CD4-positive, alpha-beta T cell treated with Interferon gamma for 1 hour (primary cell): ENCODE results near the gene PDE8B.

ENCODE experiments used
- DNase-seq: peaks from one replicate; pipeline ENCODE4 v3.0.0-alpha.2; 2020

PDE8B gene, protein sequence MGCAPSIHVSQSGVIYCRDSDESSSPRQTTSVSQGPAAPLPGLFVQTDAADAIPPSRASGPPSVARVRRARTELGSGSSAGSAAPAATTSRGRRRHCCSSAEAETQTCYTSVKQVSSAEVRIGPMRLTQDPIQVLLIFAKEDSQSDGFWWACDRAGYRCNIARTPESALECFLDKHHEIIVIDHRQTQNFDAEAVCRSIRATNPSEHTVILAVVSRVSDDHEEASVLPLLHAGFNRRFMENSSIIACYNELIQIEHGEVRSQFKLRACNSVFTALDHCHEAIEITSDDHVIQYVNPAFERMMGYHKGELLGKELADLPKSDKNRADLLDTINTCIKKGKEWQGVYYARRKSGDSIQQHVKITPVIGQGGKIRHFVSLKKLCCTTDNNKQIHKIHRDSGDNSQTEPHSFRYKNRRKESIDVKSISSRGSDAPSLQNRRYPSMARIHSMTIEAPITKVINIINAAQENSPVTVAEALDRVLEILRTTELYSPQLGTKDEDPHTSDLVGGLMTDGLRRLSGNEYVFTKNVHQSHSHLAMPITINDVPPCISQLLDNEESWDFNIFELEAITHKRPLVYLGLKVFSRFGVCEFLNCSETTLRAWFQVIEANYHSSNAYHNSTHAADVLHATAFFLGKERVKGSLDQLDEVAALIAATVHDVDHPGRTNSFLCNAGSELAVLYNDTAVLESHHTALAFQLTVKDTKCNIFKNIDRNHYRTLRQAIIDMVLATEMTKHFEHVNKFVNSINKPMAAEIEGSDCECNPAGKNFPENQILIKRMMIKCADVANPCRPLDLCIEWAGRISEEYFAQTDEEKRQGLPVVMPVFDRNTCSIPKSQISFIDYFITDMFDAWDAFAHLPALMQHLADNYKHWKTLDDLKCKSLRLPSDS

DNA sequence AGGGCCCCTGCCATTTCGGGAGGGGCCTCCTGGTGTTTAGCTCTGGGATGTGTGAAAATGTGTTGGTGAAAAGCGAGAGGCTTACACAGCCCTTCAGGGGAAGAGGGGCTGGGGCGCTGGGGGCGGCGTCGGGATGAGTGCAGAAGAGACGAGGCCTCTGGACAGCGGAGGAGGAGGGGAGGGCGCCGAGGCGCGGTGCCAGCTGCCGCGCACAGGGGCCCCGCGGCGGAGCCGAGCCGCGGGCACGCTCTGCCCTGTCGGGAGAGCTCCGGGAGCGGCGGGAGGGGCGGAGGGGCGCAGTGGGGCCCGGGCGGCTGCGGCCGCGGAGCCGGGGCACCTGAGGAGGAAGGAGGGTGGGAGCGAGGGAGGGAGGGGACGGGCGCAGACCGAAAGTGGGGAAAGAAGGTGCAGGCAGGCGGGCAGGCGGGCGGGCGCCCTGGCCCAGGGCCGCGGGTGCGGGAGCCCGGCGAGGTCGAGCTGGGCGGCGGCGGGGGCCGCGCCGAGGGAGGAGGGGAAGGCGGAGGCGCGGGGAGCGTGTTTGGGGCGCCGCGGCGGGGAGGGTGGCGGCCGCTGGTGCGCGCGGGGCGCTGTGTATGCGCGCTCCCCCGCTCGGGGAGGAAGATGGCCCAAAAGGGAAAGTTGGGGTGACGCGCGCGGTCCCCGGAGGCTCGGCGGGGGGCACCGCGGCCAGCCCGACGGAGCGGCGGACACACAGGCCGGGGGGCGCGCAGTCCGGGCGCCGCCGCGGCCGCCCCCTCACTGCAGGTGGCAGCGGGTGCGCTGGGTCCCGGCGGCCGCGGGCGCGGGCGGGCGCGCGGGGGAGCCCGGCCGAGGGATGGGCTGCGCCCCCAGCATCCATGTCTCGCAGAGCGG, at the start of gene PDE8B:
PDE8B (plus strand) TSS at position 590 of the 873 bp plus-strand sequence; CDS start at position 836, 246 bp downstream.
- DNase-seq, result no peak

DNA sequence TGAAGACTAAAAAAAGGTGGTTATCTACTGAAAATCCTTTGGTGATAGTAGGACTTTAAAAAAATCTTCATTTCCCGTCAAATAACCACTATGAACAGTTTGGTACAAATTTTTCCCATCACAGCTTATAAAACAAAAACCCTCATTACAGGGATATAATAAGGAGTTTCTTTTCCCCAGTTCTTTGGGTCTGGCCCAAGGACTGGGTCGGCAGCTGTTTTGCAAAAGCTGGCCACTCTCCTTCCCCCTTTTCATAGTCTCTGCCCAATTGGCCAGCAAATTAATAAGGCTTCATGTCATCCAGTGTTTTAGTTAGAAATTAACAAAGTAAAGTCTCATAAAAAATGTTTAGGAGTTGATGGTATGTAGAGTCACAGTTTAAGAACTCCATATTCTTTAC, 47.0 kb upstream of the PDE8B start:
- DNase-seq, result no peak

DNA sequence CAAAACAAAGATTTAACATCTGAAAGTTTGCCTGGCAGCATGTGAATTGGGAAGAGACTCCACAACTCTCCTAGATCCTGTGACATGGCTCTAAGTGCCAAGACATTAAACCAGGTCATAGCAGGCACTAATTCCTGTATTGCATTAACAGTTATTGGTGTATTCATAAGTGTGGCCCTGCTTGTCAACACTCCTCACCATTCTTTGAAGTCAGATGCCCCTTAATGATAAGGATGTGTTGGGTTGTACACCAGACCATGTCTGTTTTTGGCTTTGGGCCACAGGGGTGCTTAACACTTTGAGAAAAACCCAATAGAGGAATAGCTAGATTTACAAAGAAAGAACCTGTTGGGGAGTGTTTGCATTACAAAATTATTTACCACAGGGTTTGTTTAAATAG, 43.4 kb upstream of the PDE8B start:
- DNase-seq, result no peak

DNA sequence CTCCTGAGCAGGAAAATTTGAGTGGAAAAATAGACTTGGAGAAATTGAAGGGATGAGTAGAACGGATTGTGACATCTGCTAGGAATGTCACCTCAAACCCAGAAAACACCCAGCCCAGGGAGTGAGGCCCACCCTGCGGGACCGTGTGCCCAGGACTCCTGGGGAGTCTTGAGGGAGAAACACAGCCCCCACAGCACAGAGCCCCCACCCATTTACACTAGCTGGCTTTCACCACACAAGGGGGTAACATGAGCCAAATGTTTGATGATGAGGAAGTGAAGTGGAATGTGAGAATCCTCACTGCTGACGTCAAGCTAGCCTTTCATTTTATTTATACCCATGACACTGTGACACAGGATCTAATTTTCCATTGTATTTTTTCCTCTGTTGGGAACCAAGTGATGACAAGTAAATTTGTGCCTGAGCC, 42.8 kb upstream of the PDE8B start:
- no peak for DNase-seq

DNA sequence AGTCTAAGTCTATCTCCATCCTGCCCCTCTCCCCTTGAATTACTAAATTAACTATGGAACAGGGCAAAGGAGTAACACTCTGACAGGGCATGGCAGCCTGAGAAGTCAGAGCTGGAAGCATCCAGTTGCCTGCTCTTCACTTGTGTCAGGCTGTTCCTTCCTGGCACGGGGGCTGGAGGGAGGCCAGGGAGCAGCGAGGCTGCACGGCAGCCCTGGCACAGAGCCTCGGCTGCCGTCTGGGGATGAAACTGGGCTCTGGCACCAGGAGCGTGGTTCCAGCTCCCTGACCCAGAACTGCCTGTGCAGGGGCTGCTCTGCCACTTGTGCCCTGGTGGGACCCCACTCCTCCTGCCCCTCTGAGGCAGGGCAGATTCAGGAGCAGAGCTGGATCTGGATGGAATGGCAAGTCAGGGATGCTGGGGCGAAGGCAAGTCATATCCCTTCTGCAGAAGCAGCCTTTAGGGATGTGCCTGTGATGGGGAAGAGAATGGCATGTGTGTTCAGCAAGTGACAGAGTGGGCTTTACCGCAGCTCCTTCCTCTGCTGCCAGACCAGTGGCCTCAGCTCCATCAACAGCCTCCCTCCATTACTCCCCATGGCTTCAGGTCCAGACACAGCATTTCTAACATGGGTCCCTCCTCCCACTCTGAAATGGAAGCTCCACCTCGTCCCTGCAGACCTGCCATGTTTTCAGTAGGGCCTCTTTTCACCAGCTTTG, 42.2 kb upstream of the PDE8B start:
- DNase-seq, result no peak

DNA sequence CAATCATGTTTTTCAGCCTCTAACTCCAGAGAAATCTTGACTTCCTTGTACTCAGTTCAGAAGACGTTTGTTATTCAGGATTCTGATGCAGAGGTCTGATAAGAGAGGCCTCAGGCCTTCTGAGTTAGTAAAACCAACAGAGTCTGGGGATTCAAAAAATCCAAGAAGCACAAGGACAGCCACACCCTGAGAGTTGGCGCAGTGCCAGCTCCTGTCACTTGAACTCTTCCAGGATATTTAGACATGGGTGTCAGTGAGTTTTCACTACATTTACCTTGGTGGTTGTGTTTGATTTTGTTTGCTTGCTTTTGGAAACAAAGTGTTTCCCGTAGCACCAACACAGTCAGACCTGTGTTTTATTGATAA, 41.6 kb upstream of the PDE8B start:
- DNase-seq, result no peak

DNA sequence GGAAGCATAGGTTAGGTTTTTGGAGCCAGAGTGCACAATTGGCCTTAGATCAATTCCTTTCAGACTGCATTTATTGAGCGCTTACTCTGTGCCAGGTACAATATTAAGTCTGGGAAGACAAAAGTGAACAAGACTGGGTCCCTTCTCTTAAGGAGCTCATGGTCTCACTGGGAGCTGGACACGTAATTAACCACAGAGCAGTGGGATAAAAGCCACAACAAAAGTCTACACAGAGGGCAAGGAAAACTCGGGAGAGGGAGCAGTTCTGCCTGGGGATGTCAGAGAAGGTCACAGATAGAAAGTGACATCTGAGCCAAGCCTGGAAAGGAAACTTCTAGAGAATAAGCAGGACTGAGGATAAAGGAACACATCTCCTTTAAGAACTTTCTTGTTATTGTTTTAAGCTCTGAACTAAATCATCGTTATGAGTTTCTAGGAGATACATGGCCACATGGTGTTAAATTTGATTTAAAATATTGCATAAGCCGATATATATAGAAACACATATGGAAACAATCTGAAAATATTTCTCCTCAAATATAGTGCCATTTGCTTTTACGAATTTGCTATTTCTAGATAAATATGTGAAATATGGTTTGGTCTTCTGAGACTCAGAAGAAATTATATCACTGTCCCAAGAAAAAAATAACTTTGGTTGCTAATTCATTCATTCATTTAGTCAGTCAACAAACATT, 40.1 kb upstream of the PDE8B start:
- no peak for DNase-seq

DNA sequence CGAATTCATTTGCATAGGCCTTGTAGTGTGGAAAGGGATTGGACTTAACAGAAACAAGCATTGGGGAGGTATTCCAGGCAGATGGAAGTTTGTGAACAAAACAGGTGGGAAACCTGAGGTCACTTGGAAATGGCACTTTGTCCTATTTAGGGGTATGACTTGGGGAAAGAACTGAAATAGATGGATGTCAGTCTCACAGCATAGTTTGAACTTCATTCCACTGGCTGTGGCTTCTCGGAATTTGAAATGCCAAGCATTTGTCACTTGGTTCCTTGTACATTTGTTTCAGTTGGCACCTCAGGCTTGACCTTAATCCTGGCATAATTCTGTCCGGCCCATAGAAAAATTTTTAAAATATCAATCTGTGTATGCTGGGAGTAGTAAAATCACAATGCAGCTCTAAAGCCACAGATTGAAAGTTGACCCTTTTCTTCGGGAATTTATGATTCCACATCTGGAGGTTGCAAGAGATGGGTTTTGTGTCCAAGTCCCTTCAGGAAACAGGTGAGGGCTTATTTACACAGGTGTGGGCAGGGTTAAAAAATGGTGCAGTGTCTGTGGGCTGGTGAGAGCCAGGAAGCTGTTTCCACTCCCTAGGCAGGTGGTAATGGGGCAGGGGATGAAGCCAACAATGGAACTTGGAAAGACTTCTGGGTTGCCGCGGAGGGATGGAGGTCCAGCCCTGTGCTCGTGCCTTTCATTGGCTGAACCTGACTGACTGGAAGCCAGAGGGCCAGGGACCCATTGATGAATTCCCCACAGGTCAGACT, 39.2 kb upstream of the PDE8B start:
- DNase-seq, result no peak

DNA sequence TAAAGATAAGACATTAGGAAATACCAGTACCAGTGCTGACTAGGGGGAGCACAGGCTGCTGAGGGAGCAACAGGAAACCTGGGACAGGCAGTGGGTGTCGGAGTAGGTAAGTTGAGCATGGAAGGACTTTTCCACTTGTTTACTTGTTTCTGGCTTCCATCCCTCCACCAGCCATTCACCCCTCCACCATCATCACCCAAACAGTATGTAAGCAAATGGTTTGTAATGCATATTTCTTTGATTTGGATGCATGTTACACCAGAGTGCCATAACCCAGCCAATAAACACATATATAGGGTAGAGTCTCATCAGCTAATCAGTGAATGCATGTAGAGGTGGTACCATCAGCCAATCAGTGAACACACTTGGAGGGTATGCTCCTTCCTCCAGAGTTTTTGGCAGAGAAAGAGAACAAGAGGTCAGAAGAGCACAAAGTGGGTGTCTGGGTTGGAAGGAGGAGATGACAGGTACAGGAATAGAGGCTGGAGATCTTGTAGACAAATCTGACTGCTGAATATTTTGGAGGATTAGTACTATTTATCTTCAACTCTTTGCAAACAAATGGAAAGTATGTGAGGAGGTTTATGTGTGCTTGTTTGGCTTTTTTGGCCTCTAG, 37.7 kb upstream of the PDE8B start:
- DNase-seq, result no peak

DNA sequence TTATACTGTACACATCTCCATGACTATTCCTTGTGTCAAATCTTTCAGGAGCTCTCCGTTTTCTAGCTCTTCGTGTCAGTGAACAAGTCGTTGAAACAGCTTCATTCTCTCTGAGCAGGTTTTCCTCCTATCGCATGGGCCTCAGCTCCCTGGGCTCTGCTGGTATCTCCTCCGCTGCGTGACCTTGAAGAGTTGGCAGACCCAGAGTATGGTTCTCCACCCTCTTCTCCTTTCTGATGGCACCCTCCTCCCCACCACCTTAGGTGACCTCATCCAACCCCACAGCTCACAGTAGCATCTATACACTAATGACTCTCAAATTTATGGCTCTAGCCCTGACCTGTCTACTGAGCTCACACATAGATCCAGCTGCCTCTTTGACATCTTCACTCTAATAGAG, 36.0 kb upstream of the PDE8B start:
- no peak for DNase-seq

DNA sequence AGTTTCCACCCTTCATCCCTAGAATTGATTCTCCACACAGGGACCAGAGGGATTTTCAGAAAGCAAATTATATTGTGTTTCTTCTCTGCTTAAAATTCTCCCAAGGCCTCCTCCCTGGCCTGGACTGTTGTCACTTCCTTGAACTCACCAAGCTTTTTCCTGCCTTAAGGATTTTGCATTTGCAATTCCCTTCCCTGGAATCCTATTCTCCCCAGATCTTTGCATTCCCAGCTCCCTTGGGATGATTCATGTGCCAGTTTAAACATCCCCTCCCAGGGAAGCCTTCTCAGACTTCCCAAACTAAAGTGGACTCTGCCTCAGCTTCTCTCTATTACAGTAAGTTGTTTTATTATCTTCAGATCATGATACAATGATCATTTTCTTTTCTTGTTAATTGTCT, 35.2 kb upstream of the PDE8B start:
- no peak for DNase-seq

DNA sequence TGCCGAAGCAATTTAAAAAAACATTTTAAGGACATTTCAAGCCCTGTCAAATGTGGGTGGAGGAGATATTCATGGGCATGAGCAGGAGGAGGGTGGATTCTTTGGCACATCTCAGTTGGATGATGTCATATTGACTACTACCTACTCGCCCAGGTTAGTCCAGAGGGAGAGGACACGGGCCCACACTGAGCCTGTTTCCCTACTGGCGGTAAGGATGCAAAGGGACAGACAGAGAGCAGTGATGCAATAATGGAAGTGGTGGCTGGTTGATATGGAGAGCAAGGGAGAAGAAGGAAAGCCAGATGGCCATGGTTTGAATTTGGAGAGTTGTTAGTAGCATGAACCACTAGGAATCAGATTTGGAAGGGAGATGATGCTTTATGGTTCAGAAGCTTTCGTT, 34.1 kb upstream of the PDE8B start:
- no peak for DNase-seq

DNA sequence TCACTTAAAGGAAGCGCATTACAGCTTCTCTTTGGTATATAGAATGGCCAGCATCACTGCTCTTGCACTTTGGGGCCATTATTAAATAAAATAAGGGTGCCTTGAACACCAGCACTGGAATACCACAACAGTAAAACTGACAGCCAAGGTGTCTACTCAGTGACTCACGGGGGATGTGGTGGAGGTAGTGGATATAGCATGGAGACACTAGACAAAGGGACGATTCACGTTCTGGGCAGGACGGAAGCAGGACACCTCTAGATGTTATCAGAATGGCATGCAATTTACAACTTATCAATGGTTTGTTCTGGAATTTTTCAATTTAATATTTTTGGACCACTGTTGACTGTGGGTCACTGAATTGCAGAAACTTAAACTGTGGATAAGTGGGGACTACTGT, 32.9 kb upstream of the PDE8B start:
- no peak for DNase-seq

DNA sequence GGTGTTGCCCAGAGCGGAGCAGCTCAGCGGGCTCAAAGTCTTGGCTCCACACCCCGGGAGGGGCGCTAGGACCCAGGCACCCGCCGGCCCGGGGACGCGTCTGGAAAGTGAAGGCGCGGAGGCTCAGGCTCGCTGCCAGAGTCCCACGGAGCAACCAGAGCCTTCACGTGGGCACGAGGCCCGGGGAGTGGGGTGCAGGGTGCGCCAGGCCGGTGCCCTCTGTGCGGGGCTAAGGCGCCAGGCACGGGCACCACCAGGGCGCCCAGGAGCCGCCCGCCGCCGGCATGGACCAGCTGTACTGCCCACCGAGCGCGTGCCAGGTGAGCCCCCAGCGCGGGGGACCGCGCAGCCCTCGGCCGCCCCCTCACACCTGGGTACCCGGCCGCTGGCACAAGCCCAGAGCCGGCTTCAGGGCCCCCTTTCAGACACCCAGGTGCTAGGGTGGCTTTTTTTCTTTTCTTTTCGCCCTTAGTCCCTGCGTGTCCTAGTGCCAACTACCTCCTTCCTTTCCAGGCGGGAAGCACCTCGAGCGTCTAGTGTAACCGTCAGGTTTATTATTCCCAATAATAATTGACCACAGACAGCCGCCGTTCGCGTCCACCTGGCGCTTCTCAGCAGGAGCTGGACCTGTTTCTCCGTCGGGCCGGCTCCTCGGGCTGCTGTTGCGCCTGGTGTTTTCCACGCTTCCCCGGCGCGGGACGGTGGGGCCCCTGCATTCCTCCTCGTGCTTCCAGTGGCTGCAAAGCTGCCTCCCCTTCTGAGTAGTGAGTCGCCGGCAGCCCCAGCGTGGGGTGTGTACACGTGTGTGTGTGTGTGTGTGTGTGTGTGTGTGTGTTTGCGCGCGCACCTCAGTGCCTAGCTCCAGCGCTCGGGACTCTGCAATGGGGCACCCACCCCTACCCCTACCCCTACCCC, 30.1 kb upstream of the PDE8B start:
- DNase-seq, result no peak

DNA sequence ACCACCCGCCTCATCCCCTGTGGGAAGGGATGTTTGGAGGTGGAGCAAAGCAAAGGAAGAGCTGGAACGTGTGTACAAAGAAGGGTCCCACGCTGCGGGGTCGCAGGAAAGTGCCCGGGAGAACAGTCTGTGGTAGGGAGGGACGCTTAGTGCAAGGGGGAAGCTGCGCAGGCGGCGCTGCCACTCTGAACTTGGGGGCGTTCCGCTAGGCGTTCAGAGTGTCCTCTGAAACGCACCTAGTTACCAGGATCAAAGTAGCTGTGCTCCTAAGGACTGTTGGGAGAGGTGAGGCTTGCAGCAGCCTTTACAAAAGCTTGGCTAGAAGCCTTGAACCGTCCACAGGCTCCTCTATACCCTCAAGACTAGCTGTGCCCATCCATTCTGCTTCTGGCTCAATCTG, 29.3 kb upstream of the PDE8B start:
- DNase-seq, result no peak

DNA sequence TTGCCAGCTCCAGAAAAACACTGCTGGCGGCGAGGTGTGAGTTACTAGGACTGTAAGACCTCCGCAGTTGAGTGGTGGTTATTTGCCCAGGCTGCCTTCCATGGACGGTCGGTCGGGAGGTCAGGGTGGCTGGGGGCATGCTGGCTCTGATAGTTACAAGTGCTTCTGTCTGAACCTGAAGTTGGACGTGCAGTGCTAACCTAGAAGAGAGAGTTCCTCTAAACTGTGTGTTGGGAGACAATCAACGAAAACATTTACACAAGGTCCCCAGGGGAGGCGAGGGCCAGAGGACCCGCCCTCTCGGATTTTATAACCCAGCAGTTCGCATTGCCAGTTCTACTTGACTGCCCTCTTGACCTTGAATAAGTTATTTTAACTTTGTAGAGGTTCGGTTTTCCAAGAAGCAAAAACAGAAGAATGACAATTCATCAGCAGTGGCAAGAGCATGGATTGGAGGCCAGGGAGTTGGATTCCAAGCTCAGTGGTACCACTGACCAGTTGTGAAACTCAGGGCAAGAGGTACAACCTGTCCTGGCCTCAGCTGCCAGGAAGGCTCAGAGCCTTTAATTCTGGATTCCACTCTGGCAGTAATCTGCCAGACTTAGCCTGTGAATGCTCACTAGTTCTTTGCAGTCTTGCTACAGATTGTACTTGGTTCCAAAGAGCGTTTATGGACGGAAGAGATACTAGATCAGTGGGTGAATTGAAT, 28.7 kb upstream of the PDE8B start:
- DNase-seq, result no peak

DNA sequence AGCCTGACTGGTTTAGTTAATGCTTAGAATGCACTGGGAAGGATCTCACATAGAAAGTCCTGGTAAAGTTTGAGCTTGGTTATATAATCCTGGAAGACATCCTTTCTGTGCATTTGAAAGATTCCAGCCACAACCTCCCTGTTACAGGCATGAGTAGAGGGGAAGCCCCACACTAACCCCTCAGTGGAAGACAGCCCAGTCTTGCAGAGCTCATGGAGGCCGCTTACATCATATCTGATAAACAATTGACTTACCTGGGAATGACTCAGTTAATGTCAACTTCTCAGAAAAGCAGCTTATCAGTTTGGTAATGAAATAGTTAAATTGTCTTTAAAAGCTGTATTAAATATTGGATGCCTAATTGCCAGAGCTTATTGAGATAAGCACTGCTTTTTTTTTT, 28.1 kb upstream of the PDE8B start:
- DNase-seq, result no peak

DNA sequence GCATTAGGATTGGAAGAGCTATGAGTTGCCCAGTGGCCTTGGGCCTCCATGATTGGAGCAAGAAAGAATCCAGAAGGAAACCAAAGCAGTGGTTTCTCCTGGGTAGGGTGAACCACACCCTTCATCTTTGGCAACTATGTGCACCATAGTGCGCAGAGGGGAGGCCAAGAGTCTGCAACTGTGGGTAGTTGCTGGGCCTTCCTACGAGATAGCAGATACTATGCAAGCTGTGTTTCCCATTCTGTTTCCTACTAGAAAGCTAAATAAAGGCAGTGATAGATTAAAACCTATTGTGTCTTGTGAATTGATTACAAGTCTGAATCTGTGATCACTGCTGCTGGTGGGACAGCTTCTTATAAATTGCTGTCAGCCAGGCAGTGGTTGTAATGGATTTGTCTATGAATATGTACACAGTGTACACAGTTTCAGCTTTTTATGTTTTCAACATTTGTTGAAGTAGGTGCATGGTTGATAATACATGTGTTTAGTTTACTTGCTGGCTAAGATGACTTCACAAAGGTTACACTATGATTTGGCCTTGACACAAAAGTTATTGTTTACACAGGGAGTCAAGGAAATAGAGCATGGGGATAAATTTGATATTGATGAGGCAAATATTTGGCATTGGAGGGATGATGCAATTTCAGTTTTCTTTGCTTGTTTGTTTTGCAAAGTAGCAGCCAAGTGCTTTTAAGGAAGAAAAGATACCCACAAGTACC, 23.7 kb upstream of the PDE8B start:
- DNase-seq, result no peak
